Ovary (tissue), 3 donors: ENCODE results near the gene SORBS1.

Experiments
- EP300 ChIP-seq: sonication (generic); formaldehyde crosslinking; IDR thresholded peaks from one replicate; pipeline ENCODE4 v1.6.1; 2017; ENCODE audit warnings: antibody characterized with exemption
- POLR2A ChIP-seq: fragments of 450-650 bp; IDR thresholded peaks from one replicate; pipeline ENCODE4 v1.6.1; 2017; ENCODE audit warnings: antibody characterized with exemption, mild to moderate bottlenecking, moderate library complexity
- TF ChIP-seq, protein P1 (sequence below), 3 donors: fragments of 450-650 bp in 2 of 3; fragments of 200-600 bp in 1 of 3; IDR thresholded peaks; one replicate each; pipeline versions ENCODE4 v1.5.1 to v1.8.0; 2016 to 2022; ENCODE audit warnings: antibody characterized with exemption in 3 of 3, mild to moderate bottlenecking in 1 of 3
- donor health status: DM: no; HTN: no; CAD: no.

GRCh38 chr10:95282107-95282506, 279.1 kb downstream of the SORBS1 start:
- no peak for TF ChIP-seq POLR2A
- TF ChIP-seq, protein P1, sequence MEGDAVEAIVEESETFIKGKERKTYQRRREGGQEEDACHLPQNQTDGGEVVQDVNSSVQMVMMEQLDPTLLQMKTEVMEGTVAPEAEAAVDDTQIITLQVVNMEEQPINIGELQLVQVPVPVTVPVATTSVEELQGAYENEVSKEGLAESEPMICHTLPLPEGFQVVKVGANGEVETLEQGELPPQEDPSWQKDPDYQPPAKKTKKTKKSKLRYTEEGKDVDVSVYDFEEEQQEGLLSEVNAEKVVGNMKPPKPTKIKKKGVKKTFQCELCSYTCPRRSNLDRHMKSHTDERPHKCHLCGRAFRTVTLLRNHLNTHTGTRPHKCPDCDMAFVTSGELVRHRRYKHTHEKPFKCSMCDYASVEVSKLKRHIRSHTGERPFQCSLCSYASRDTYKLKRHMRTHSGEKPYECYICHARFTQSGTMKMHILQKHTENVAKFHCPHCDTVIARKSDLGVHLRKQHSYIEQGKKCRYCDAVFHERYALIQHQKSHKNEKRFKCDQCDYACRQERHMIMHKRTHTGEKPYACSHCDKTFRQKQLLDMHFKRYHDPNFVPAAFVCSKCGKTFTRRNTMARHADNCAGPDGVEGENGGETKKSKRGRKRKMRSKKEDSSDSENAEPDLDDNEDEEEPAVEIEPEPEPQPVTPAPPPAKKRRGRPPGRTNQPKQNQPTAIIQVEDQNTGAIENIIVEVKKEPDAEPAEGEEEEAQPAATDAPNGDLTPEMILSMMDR (IDR thresholded peaks at IDR 0.05): no peak
- no peak for TF ChIP-seq EP300
